Pancreas (tissue), 10 donors: ENCODE results near the gene ELOVL6. TPM values are rescaled to one million over a fixed set of nuclear protein-coding genes. Genes with fewer than 3 reads are reported as not detected.
A peak's percentile ranks its signal among the peaks of the same experiment; 100 is the strongest.

Experiments used
- ATAC-seq, 4 donors: fragments of 200-7000 bp; cut with Tn5 transposase; one replicate each; pipeline versions ENCODE4 v1.8.0 to v1.9.1; 2020; ENCODE audit warnings: mild to moderate bottlenecking in 4 of 4, moderate library complexity in 4 of 4
- DNase-seq, 6 donors: peaks; one replicate each; pipeline ENCODE4 v3.0.0-alpha.2; 2020
- FAIRE-seq: peaks from 2 replicates; lab custom pipeline; 2012; peaks lifted over from hg19 to GRCh38; lab: Jason Lieb, UNC
- H3K27ac ChIP-seq, 4 donors: fragments of 200-600 bp; sonication (generic); 1 replicate in 3 of 4; 2 replicates in 1 of 4; pipeline versions ENCODE4 v1.5.0 to v1.8.0; 2020
- H3K27me3 ChIP-seq, 4 donors: fragments of 200-600 bp; one replicate each; pipeline ENCODE4 v1.8.0; 2021
- H3K36me3 ChIP-seq, 3 donors: fragments of 200-600 bp; sonication (generic) in 1 of 3; one replicate each; pipeline versions ENCODE4 v1.5.0 to v1.8.0; 2020 to 2021
- H3K4me1 ChIP-seq, 3 donors: fragments of 200-600 bp; one replicate each; pipeline ENCODE4 v1.8.0; 2021
- H3K4me3 ChIP-seq, 4 donors: fragments of 200-600 bp; sonication (generic) in 2 of 4; one replicate each; pipeline versions ENCODE4 v1.5.0 to v1.8.0; 2020 to 2021
- H3K9me3 ChIP-seq, 4 donors: fragments of 200-600 bp; one replicate each; pipeline ENCODE4 v1.8.0; 2021
- CTCF ChIP-seq, 4 donors: fragments of 200-600 bp; sonication (generic) in 3 of 4; IDR thresholded peaks; one replicate each; pipeline versions ENCODE4 v1.5.0 to v1.8.0; 2021; ENCODE audit warnings: antibody characterized with exemption in 4 of 4
- WGBS, 2 donors: extraction: QIAGEN DNeasy Blood & Tissue Kit; methylation state at CpG; one replicate each; pipeline ENCODE4 v1.1.7; 2013; 5-methylcytosine and 5-hydroxymethylcytosine counted together
- intact Hi-C, 3 donors: fragments of 100-400 bp; cut with DNase I; formaldehyde crosslinking; loops; one replicate each; pipeline versions ENCODE4 v1.11.1 to v1.14.2; 2022
- polyA plus RNA-seq, 2 donors: library from polyadenylated mRNA; stranded (reverse); fragments of 200-250 nt; gene quantifications; one replicate each; pipeline ENCODE4 v1.2.3, GENCODE V29; 2013
- total RNA-seq, 6 donors: library from RNA; stranded (reverse); fragmentation: NEBNext Ultra II Directional in 4 of 6; extraction: Animal tissue kit (Norgen Biotek cat#: 25700) in 4 of 6; gene quantifications; one replicate each; pipeline versions ENCODE4 v1.2.1 to v1.2.4, GENCODE V29; 2021 to 2023
- donor health status: healthy with polysubstance abuse.
- donor health status: DM: no; HTN: no; CAD: no; lungs with moderate emphysema.
- donor health status: DM: no; HTN: no; CAD: no.
- donor health status: control.
- donor health status: control.
- donor health status: Bipolar disorder and iron deficiency.
- donor health status: DM: yes; HTN: yes; CAD: no.
- donor health status: DM: no; HTN: no; CAD: no.
- donor health status: DM: no; HTN: no; CAD: no.
- donor health status: DM: yes; HTN: yes; CAD: no.

Gene ELOVL6
- total and polyA plus RNA-seq, 8 donors = 0.69 to 3.5 (median 1.8) TPM

DNA sequence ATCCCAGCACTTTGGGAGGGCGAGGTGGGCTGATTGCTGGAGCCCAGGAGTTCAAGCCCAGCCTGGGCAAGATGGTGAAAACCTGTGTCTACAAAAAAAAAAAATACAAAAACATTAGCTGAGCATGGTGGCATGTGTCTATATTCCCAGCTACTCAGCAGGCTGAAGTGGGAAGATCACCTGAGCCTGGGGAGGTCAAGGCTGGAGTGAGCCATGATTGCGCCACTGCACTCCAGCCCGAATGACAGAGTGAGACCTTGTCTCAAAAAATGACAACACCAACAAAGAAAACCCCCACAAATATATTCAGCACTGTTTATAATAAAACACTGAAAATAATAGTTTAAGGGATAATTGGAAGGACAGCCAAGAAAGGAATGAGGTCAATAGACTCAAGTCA is 3.6 kb upstream of the ELOVL6 start:
- WGBS, 2 donors = 67 to 69% methylated on average over 3 of the region's 3 CpGs
- FAIRE-seq (no peak), ATAC-seq (no peak), DNase-seq (no peak)
- no peak for TF ChIP-seq CTCF (IDR thresholded peaks at IDR 0.05)
- Histone ChIP-seq H3K27ac (no peak overlapping the region), H3K4me3 (no peak overlapping the region), H3K36me3 (no peaks in the 10 kb centered on the region), H3K4me1 (no peaks in the 10 kb centered on the region), H3K27me3 (no peaks in the 10 kb centered on the region), H3K9me3 (no peaks in the 10 kb centered on the region)
- intact Hi-C loops = loop anchor here in 1 of 3 donors (10.0 kb wide), 1 partner anchor 147 kb away; no protein-coding TSS in a partner anchor

- Histone ChIP-seq H3K9me3 (no peaks in the 10 kb centered on the region), H3K36me3 (no peaks in the 10 kb centered on the region), H3K4me3 (no peak overlapping the region), H3K4me1 (no peaks in the 10 kb centered on the region), H3K27me3 (no peaks in the 10 kb centered on the region), H3K27ac (no peak overlapping the region)
- FAIRE-seq = no peak
- 58 to 68% methylated on average over 2 of the region's 2 CpGs for WGBS, 2 donors
- no peak for DNase-seq
- TF ChIP-seq CTCF (IDR thresholded peaks at IDR 0.05) = no peak
- no peak for ATAC-seq
- intact Hi-C loops = loop anchor here in 1 of 3 donors (10.0 kb wide), 1 partner anchor 147 kb away; no protein-coding TSS in a partner anchor
Observed at GRCh38 chr4:110201502-110201901, 3.1 kb upstream of the ELOVL6 start.

DNA sequence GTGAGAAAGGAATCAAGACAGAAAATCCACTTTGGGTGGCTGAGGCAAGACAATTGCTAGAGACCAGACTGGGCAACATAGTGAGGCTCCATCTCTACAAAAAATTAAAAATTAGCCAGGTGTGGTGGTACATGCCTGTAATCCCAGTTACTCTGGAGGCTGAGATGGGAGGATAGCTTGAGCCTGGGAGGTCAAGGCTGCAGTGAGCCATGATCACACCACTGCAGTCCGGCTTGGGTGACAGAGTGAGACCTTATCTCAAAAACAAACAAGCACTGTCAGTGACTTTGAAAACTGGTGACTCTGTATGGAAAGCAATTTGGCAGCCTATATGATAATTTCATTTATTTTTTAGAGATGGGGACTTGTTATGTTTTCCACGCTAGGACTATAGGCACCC is 2.3 kb upstream of the ELOVL6 start:
- H3K4me1 ChIP-seq = peaks cover 0 to under 1% (median 0%) of the 10 kb centered on the region in 3 donors
- no peaks in the 10 kb centered on the region for H3K9me3 ChIP-seq
- TF ChIP-seq CTCF (IDR thresholded peaks at IDR 0.05) = no peak
- FAIRE-seq (no peak), ATAC-seq (no peak), DNase-seq (no peak)
- no peaks in the 10 kb centered on the region for H3K36me3 ChIP-seq
- no peak overlapping the region for H3K27ac ChIP-seq
- H3K4me3 ChIP-seq = no peak overlapping the region
- 63 to 65% methylated on average over 2 of the region's 2 CpGs for WGBS, 2 donors
- intact Hi-C loops = loop anchor here in 1 of 3 donors (10.0 kb wide), 1 partner anchor 146 kb away; no protein-coding TSS in a partner anchor
- no peaks in the 10 kb centered on the region for H3K27me3 ChIP-seq

- peak overlapping the region; percentile 55 to 90 (median 78) for H3K4me3 ChIP-seq
- 0% methylated on average over 24 of the region's 24 CpGs for WGBS, 2 donors
- H3K27ac ChIP-seq = peak overlapping the region in 1 of 4 donors; percentile 41
- TF ChIP-seq CTCF (IDR thresholded peaks at IDR 0.05) = no peak
- H3K27me3 ChIP-seq = no peaks in the 10 kb centered on the region
- H3K36me3 ChIP-seq = no peaks in the 10 kb centered on the region
- peaks cover 8 to 20% (median 10%) of the 10 kb centered on the region in 3 donors for H3K4me1 ChIP-seq
- FAIRE-seq (no peak), DNase-seq (peak in 1 of 6 donors; percentile 54), ATAC-seq (peak in 2 of 4 donors; percentile 1 to 5)
- H3K9me3 ChIP-seq = no peaks in the 10 kb centered on the region
- intact Hi-C loops = no loop called here
Observed at GRCh38 chr4:110198049-110198434, 373 bp downstream of the ELOVL6 start.

GRCh38 chr4:110197529-110198042 is 829 bp downstream of the ELOVL6 start:
- WGBS, 2 donors = 0% methylated on average over 26 of the region's 26 CpGs
- H3K27ac ChIP-seq = peak overlapping the region in 3 of 4 donors; percentile 90 to 93 (median 92)

More at GRCh38 chr4:110197529-110198042, 829 bp downstream of the ELOVL6 start:
- no peaks in the 10 kb centered on the region for H3K36me3 ChIP-seq
- TF ChIP-seq CTCF (IDR thresholded peaks at IDR 0.05) = no peak
- DNase-seq (peak in 5 of 6 donors; percentile 16 to 61 (median 25)), ATAC-seq (peak; percentile 10 to 28 (median 16)), FAIRE-seq (no peak)
- peaks cover 8 to 20% (median 10%) of the 10 kb centered on the region in 3 donors for H3K4me1 ChIP-seq
- H3K27me3 ChIP-seq = no peaks in the 10 kb centered on the region
- H3K9me3 ChIP-seq = no peaks in the 10 kb centered on the region
- H3K4me3 ChIP-seq = peak overlapping the region; percentile 55 to 90 (median 78)
- intact Hi-C loops = no loop called here
